HEK293 (cell line): ENCODE measurements around the gene LRRK1.

Experiments
- CTCF ChIA-PET: fragments of 350-600 bp; formaldehyde crosslinking; extraction: SDS; loops from one replicate; lab custom pipeline; 2021; ENCODE audit warnings: antibody characterized with exemption; lab: Yijun Ruan, JAX
- POLR2A ChIA-PET: fragments of 300-600 bp; formaldehyde crosslinking; extraction: SDS; loops from one replicate; lab custom pipeline; 2020; ENCODE audit warnings: antibody characterized with exemption, inconsistent platforms; lab: Yijun Ruan, JAX
- H3K27ac ChIP-seq: fragments of 200-500 bp; sonication (Bioruptor generic); 2 replicates; pipeline ENCODE4 v1.5.1; 2014; ENCODE audit warnings: low read depth, low read length, control low read depth, inconsistent platforms; ENCODE audit errors: extremely low read depth
- H3K36me3 ChIP-seq, 2 experiments: fragments of 200-500 bp in 1 of 2; sonication (Bioruptor generic) in 1 of 2; 1 replicate in 1 of 2; 2 replicates in 1 of 2; pipeline ENCODE4 v1.5.1; 2014 to 2017; ENCODE audit warnings: inconsistent platforms in 2 of 2, low read length in 2 of 2; ENCODE audit not compliant: control insufficient read depth in 2 of 2, insufficient read depth in 1 of 2
- H3K4me1 ChIP-seq: fragments of 200-500 bp; sonication (Bioruptor generic); 2 replicates; pipeline ENCODE4 v1.5.1; 2014; ENCODE audit warnings: mild to moderate bottlenecking, low read length, inconsistent platforms; ENCODE audit not compliant: control insufficient read depth, insufficient read depth
- H3K4me3 ChIP-seq: 2 replicates; pipeline ENCODE4 v1.5.1; 2011; ENCODE audit warnings: low read depth, mild to moderate bottlenecking, control low read depth, low read length, moderate library complexity
- H3K9me3 ChIP-seq: fragments of 200-500 bp; sonication (Bioruptor generic); 2 replicates; pipeline ENCODE4 v1.5.1; 2014; ENCODE audit warnings: low read depth, low read length, inconsistent platforms; ENCODE audit not compliant: control insufficient read depth, insufficient read depth
- BCL11A ChIP-seq: fragments of 450-650 bp; formaldehyde crosslinking; IDR thresholded peaks from 2 replicates; pipeline ENCODE4 v1.5.1; 2016; ENCODE audit warnings: low read depth, missing biosample characterization, missing genetic modification characterization
- OSR2 ChIP-seq: fragments of 450-650 bp; formaldehyde crosslinking; IDR thresholded peaks from 2 replicates; pipeline ENCODE4 v1.5.1; 2016; ENCODE audit warnings: missing biosample characterization, missing genetic modification characterization
- OVOL3 ChIP-seq: fragments of 450-650 bp; formaldehyde crosslinking; IDR thresholded peaks from 2 replicates; pipeline ENCODE4 v1.5.1; 2016; ENCODE audit warnings: missing biosample characterization, missing genetic modification characterization
- PRDM2 ChIP-seq: fragments of 450-650 bp; formaldehyde crosslinking; IDR thresholded peaks from 2 replicates; pipeline ENCODE4 v1.5.1; 2016; ENCODE audit warnings: missing biosample characterization, missing genetic modification characterization, borderline replicate concordance
- ZBTB7A ChIP-seq: fragments of 450-650 bp; formaldehyde crosslinking; IDR thresholded peaks from 2 replicates; pipeline ENCODE4 v1.5.1; 2016; ENCODE audit warnings: low read depth, missing biosample characterization, missing genetic modification characterization
- ZFHX2 ChIP-seq: fragments of 450-650 bp; formaldehyde crosslinking; conservative IDR thresholded peaks from 2 replicates; pipeline ENCODE4 v1.5.1; 2016; ENCODE audit warnings: missing biosample characterization, missing genetic modification characterization
- ZNF214 ChIP-seq: fragments of 450-650 bp; formaldehyde crosslinking; IDR thresholded peaks from 2 replicates; pipeline ENCODE4 v1.5.1; 2017; ENCODE audit warnings: missing biosample characterization, mild to moderate bottlenecking, missing genetic modification characterization, borderline replicate concordance
- ZNF221 ChIP-seq: fragments of 450-650 bp; formaldehyde crosslinking; IDR thresholded peaks from 2 replicates; pipeline ENCODE4 v1.5.1; 2017; ENCODE audit warnings: missing biosample characterization, missing genetic modification characterization, borderline replicate concordance
- ZNF335 ChIP-seq: fragments of 450-650 bp; formaldehyde crosslinking; conservative IDR thresholded peaks from 2 replicates; pipeline ENCODE4 v1.5.1; 2016; ENCODE audit warnings: missing biosample characterization, missing genetic modification characterization
- ZNF423 ChIP-seq: fragments of 450-650 bp; formaldehyde crosslinking; IDR thresholded peaks from 2 replicates; pipeline ENCODE4 v1.5.1; 2016; ENCODE audit warnings: missing biosample characterization, missing genetic modification characterization
- ZNF639 ChIP-seq: fragments of 450-650 bp; formaldehyde crosslinking; IDR thresholded peaks from 2 replicates; pipeline ENCODE4 v1.5.1; 2016; ENCODE audit warnings: missing biosample characterization, missing genetic modification characterization
- ZNF692 ChIP-seq: fragments of 450-650 bp; formaldehyde crosslinking; IDR thresholded peaks from 2 replicates; pipeline ENCODE4 v1.5.1; 2016; ENCODE audit warnings: missing biosample characterization, missing genetic modification characterization
- ZSCAN16 ChIP-seq: fragments of 450-650 bp; formaldehyde crosslinking; IDR thresholded peaks from 2 replicates; pipeline ENCODE4 v1.5.1; 2016; ENCODE audit warnings: missing biosample characterization, missing genetic modification characterization

The LRRK1 gene

GRCh38 chr15:101062471-101063171, 143.5 kb downstream of the LRRK1 start (continued):
- no peak for TF ChIP-seq PRDM2 (tag by site-specific recombination)
- no peak for TF ChIP-seq ZBTB7A (tag by site-specific recombination)
- no peak for TF ChIP-seq ZNF221
- TF ChIP-seq ZNF639 = no peak
- TF ChIP-seq ZSCAN16 (tag by site-specific recombination) = no peak
- TF ChIP-seq, all 188 proteins: peak for 0

GRCh38 chr15:101063212-101063611, 144.1 kb downstream of the LRRK1 start:
- POLR2A ChIA-PET = no interaction called here
- Histone ChIP-seq H3K4me1 (no peaks in the 10 kb centered on the region), H3K27ac (no peak overlapping the region), H3K4me3 (no peak overlapping the region), H3K36me3 (no peaks in the 10 kb centered on the region), H3K9me3 (no peaks in the 10 kb centered on the region; the same call in 1 of the 2 replicates)
- CTCF ChIA-PET = interaction anchor here (1.1 to 1.3 kb wide), 2 partner anchors 25 to 49 kb away, joined by 3 read pairs; no protein-coding TSS in a partner anchor
- TF ChIP-seq BCL11A (tag by site-specific recombination) (no peak), ZBTB7A (tag by site-specific recombination) (no peak), ZNF692 (tag by site-specific recombination) (no peak), ZFHX2 (tag by site-specific recombination) (0 out of 2 replicates have a peak, but pooled peaks have one; percentile 22), OSR2 (tag by site-specific recombination) (no peak), OVOL3 (tag by site-specific recombination) (no peak), ZNF423 (tag by site-specific recombination) (no peak), ZNF214 (tag by site-specific recombination) (no peak), ZNF335 (0 out of 2 replicates have a peak, but pooled peaks have one; percentile 25)
